Amniotic epithelial cell (primary cell): Measurements from ENCODE around the gene MAP1B.

Experiments
- DNase-seq: peaks from one replicate; pipeline ENCODE4 v3.0.0-alpha.2; 2010; ENCODE audit warnings: low read depth

Gene MAP1B

GRCh38 chr5:72224946-72225463 lies 117.7 kb downstream of the MAP1B start:
- peak; percentile 66 for DNase-seq

- no peak for DNase-seq
Observed at GRCh38 chr5:72225741-72226140, 118.5 kb downstream of the MAP1B start.

- DNase-seq = no peak
Observed at GRCh38 chr5:72226950-72227349, 119.7 kb downstream of the MAP1B start.

- no peak for DNase-seq
Observed at GRCh38 chr5:72228960-72229359, 121.7 kb downstream of the MAP1B start.

- peak; percentile 85 for DNase-seq
Observed at GRCh38 chr5:72231991-72232703, 124.9 kb downstream of the MAP1B start.

GRCh38 chr5:72232838-72233237 lies 125.6 kb downstream of the MAP1B start:
- DNase-seq = no peak

- DNase-seq = no peak
Observed at GRCh38 chr5:72233835-72234234, 126.6 kb downstream of the MAP1B start.

GRCh38 chr5:72234265-72234700 lies 127.0 kb downstream of the MAP1B start:
- DNase-seq = peak; percentile 69

GRCh38 chr5:72234868-72235267 lies 127.6 kb downstream of the MAP1B start:
- DNase-seq = no peak

- no peak for DNase-seq
Observed at GRCh38 chr5:72235725-72236124, 128.4 kb downstream of the MAP1B start.

GRCh38 chr5:72237415-72237814 lies 130.1 kb downstream of the MAP1B start:
- DNase-seq = no peak

GRCh38 chr5:72237879-72238278 lies 130.6 kb downstream of the MAP1B start:
- DNase-seq = no peak

- no peak for DNase-seq
Observed at GRCh38 chr5:72238712-72239445, 131.6 kb downstream of the MAP1B start.

GRCh38 chr5:72241346-72242003 lies 134.2 kb downstream of the MAP1B start:
- no peak for DNase-seq

GRCh38 chr5:72242796-72243475 lies 135.7 kb downstream of the MAP1B start:
- no peak for DNase-seq

- no peak for DNase-seq
Observed at GRCh38 chr5:72243706-72244105, 136.4 kb downstream of the MAP1B start.

- peak; percentile 82 for DNase-seq
Observed at GRCh38 chr5:72244862-72245371, 137.6 kb downstream of the MAP1B start.

- DNase-seq = no peak
Observed at GRCh38 chr5:72245546-72245945, 138.3 kb downstream of the MAP1B start.

- peak; percentile 26 for DNase-seq
Observed at GRCh38 chr5:72245951-72246532, 138.8 kb downstream of the MAP1B start.

GRCh38 chr5:72246954-72247442 lies 139.7 kb downstream of the MAP1B start:
- peak; percentile 16 for DNase-seq

- DNase-seq = peak; percentile 73
Observed at GRCh38 chr5:72248410-72248981, 141.2 kb downstream of the MAP1B start.
